HG02571 (cell line): ENCODE measurements around the gene ANO6.

Experiments
- ATAC-seq: cut with Tn5 transposase; IDR thresholded peaks from one replicate; pipeline ENCODE4 v1.9.1; 2021; ENCODE audit warnings: mild to moderate bottlenecking, moderate library complexity; ENCODE audit not compliant: unreplicated experiment

Gene ANO6

DNA sequence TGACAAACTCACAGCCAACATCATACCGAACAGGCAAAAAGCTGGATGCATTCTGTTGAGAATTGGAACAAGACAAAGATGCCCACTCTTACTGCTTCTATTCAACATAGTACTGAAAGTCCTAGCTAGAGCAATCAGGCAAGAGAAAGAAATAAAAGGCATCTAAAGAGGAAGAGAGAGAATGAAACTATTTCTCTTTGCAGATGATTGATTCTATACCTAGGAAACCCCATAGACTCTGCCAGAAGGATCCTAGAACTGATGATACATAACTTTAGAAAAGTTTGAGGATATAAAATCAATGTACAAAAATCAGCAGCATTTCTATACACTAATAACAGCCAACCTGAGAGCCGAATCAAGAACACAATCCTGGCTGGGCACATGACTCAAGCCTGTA lies 6.1 kb upstream of the ANO6 start:
- no peak for ATAC-seq

DNA sequence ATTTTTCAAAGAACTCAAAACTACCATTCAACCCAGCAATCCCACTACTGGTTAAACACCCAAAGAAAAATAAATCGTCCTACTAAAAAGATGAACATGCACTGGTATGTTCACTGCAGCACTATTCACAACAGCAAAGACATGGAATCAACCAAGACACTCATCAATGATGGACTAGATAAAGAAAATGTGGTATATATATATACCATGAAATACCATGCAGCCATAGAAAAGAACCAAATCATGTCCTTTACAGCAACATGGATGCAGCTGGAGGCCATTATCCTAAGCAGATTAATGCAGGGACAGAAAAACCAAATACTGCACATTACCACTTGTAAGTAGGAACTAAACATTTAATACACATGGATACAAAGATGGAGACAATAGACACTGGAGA lies 3.8 kb upstream of the ANO6 start:
- no peak for ATAC-seq

DNA sequence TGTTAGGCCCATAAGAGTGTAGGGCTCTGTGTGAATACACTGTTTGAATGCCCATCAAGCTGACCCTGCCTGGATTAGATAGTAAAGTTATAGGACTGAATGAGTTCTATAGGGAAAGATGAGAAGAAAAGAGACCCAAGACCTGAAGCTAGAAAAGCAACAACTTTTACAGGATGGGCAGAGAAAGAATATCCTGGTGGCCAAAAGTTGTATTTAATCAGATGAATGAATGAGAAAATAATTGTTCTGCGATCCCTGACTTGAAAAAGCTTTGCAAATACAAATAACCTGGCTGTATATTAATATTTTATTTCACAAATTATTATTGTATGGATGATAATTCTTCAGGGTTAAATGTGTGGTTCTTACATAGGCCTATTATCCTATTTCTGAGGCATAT lies 2.8 kb upstream of the ANO6 start:
- no peak for ATAC-seq

DNA sequence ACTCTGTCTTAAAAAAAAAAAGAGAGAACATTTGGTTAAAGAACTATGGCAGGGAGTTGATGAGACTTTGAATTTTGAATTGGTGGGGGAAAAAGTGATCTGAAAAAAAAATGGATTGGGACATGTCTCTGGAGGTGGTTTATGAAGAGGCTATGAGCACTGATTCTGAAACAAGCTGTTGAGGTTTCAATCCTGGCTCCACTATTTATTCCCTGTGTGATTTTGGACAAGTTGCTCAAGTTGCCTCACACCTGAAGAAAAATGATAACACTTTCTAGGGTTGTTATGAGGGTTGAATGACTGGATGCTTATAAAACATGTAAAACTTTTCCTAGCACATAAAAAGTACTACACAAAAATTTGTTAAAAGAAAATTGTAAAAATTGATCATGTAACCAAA lies 1.8 kb upstream of the ANO6 start:
- no peak for ATAC-seq

DNA sequence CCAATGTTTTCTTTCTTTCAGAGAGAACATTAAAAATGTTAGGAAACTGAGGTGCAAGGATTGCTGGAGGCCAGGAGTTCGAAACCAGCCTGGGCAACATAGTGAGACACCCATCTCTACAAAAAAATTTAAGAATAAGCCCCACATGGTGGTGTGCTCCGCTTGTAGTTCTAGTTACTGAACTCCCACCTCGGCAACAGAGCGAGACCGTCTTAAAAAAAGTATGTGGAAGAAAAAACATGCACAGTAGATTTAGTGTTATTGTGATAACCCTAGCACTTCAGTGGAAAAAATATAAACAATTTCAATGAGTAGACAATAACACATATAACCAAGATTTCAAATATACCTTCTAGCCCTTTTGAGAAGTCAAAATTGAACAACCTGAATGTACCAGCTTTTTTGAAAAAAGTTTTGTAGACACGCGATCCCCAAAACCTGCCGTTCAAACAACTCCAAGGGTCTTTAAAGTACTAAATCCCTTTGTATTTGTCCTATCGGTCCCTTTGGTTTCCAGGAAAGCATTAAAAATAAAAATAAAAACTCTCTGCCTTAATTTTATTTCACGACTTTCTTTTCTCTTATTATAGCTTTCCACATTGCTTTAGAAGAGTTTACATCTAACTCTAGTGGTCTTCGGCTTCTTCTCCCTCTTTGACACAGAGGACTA lies 1.0 kb upstream of the ANO6 start:
- no peak for ATAC-seq

DNA sequence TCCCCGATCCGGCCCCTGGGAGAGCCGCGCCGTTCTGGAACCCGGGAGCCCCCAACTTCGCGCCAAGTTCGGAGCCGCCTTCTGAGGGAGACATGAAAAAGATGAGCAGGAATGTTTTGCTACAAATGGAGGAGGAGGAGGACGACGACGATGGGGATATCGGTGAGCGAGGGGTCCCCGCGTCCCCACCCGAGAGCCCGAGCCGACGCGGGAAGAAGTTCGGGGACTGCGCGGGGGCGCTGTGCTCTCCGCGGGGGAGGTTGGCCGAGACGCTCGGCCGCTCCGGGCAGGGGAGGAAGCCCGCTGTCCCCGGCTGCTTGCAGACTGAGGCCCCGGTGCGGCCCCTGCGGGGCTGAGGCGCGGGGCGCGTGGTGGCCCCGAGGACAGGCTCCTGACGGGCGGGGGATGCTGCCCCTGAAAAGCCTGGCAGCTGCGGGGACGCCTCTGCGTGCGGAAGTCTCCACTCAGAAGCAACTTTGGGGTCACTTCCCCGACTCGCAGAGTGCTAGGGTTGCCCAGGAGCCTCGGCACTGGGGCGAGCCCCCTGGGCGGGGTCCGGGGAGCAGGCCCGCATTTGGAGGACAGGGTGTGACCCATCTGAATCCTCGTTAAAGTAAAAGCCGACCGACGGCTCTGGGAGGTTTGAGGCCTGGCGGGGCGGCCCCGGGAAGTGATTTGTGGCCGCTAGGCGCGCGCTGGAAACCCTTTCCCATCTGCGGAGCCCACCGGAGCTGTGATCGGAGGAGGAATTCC lies 511 bp downstream of the ANO6 start:
- ATAC-seq = peak; percentile 43

DNA sequence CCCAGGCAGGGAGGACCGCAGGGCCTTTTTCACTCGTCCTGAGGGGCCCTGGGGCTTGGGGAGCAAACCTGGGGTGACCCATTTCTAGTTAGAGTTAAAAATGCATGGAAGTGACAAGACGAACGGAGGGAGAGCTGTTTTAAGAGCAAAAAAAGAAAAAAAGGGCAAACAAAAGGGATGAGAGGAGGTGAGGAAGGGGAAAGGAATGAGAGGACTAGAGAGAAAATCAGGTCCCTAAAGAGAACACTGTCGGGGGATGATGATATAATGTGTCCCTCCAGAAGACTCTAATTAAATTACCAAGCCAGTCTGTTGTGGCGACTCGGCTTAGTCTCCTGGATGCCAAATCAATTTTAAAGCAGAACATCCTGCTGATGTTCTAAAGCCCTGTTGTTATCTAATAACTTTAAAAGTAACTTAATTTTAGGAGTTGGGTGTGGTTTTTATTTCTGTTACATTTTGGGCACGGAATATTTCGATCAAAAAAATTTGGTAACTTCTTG lies 1.1 kb downstream of the ANO6 start:
- no peak for ATAC-seq

DNA sequence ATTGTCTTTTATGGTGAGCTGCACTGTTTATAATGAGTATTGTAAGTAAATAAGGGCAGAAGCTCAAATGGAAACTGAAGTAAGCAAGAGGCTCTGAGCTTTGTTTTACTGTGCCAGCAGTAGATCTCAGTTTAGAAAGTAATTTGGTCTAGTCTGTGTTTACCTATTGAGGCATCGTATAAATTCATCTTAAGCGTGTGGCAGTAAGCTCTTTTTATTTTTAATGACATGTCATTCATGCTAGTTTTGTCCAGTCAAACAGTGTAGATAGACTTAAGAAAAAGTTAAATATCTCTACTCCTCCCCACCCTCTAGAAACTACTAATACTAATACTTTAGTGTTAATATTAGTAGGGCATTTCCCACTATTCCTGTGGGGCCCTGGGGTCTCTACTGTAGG lies 2.0 kb downstream of the ANO6 start:
- ATAC-seq = no peak

DNA sequence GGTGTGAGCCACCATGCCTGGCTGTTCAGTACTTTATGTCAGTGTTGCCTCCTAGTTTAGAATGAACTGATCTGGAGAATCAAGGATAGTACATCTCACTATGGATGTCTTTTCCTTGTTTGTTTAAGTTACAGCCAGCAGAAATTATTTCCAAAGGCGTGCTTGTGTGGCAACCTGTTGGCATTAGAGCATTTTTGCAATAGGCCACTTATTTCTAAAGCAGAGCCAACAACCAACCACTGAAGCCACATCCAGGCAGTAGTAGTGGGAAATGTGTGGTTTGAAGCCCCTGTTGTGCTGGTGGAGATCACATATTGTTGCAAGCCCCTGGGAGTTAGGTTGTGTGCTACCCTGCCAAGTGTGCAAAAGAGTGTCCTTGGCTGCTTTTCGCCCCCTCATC lies 3.7 kb downstream of the ANO6 start:
- no peak for ATAC-seq

DNA sequence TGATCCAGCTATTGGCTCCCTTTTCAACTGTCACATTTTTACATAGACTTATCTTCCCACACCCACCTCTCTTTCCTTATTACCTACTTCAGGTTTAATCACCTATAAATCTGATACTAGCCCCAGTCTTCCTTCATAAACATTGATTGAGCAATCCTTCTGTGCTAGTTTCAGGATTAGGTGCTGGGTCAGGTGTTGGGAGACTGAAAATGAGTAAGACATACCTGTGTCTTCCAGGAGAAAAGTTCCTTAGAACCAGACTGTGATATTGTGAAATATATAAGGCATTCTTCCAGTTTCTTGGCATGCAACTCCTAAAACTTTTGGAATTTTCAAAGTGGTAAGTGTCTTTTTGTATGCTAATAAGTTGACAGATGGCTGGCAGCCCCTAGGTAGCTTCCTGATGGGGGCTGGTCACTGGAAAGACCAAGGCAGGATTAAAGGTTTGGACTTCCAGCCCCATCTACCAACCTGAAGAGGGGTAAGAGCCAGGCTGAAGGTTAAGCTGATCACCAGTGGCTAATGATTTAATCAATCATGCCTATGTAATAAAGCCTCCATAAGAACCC lies 4.6 kb downstream of the ANO6 start:
- no peak for ATAC-seq

DNA sequence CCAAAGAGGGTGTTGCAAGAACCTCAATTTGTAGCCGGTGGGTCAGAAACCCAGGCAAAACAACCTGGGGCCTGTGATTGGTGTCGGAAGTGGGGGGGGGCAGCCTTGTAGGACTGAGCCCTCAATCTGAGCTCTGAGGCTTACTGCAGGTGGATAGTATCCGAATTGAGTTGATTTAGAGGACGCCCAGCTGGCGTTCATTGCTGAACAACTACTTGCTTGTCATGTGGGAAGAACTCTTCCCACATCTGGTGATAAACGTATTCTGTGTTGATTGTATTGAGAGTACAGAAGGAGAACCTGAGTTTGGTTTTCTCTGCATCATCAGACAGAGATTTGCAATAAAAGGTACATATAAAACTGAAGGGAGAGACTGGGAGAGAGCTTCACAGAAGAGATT lies 5.1 kb downstream of the ANO6 start:
- no peak for ATAC-seq

DNA sequence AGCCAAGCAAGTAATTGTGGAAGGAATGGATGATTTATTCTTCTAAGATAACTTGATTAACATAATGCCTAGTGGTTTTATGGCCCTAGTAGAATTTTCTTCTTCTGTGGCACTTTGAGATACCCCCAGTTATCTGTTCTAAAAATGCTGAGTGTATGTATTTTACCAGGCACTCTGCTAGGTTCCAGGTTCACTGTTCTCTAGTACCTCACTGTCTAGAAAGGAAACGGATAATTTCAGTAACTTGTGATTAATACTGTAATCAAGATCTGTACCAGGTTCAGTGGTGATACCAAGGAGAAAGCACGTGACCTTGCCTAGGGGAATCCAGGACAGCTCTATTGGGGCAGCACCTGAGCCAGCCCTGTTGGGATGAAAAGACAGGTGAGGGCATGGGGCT lies 8.0 kb downstream of the ANO6 start:
- ATAC-seq = no peak

DNA sequence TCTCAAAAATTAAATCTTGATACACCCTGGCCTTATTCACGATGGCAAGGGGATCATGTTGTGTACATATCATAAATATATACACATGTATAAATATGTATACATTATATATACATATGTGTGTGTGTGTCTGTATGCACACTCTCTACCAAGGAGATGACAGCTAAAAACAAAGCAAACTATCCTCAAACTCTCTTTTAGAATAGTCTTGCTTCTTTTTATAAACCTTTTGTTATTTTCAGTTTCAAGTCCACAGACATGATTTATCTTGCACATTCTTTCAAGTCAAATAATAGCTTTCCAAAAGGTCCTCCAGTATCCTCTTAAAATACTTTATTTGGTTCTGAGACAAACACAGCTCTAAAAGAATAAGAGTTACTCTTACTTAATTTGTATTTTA lies 8.4 kb downstream of the ANO6 start:
- no peak for ATAC-seq

DNA sequence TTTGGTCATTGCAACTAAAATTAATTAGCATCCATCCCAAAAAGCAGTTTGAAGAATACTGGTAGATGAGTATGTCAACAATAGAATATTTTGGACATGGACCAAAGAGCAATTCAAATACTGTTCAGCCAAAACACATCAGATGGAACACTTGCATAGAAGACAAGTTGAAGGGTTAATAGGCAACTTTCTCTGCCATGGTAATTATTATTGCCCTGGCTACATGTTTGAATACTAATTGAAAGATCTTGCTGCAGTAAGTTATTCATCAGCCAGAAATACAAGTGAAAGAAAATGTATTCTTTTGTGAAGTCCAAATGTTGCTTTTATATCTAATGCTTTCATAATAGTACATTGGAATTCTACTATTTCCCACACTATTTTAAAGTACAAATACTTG lies 10.1 kb downstream of the ANO6 start:
- ATAC-seq = no peak

DNA sequence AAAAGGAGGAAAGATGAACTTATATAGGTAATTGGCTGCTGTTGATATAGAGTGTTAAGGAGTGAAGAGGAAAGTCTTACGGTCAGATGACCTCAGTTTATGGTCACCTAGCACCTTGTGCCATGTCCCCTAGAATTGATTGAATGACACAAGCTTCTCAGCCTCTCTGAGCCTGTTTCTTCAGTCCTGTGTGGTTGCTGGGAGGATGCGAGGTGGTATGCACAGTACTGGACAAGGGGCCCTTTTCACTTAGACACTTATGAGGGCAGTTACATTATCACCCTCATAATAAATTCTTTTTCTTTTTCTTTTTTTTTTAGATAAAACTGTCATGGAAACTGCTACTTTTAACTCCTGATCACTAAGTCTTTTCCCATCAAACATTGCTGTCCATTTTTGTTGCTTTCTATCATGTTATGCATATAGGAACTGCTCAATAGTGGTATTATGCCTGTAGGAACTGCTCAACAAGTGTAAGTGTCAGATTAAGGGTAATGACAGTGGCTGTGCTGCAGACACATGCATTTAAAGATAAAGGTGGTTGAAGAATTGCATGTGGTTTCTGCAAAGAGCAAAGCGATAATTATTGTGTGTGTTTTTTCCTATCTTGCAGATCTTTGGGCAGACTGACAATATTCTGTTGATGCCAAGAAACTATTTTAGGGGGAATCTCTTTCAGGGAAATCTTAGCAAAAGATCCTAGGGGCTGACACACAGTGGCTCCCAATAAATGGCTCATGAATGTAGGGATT lies 11.6 kb downstream of the ANO6 start:
- no peak for ATAC-seq

DNA sequence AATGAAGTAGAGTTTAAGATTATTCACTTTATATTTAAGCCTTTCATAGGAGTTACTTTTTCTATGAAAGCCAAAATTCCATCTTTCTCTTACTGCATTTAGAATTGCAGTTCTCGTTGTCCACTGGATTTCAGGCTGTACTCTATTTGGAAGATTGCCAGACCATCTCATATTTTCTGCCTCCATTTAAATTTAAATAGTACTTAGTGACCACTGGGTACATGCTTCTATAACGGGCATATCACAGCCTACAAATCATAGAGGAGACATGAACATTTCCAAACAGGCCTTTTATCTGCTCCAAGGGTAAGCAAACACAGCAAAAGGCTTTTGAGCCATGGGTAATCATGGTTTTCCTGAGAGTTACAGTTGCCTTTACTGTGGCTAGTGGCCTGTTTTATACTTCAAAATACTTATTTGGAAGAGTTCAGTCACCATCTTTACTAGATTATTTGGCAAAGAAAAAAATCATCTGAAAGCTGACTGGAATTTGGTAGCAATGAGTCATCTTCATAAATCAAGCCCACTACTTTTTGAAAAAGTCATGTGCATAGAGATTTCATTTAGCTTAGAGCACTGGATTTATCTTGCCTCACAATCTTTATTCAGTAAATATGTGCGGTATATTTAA lies 15.7 kb downstream of the ANO6 start:
- ATAC-seq = no peak

DNA sequence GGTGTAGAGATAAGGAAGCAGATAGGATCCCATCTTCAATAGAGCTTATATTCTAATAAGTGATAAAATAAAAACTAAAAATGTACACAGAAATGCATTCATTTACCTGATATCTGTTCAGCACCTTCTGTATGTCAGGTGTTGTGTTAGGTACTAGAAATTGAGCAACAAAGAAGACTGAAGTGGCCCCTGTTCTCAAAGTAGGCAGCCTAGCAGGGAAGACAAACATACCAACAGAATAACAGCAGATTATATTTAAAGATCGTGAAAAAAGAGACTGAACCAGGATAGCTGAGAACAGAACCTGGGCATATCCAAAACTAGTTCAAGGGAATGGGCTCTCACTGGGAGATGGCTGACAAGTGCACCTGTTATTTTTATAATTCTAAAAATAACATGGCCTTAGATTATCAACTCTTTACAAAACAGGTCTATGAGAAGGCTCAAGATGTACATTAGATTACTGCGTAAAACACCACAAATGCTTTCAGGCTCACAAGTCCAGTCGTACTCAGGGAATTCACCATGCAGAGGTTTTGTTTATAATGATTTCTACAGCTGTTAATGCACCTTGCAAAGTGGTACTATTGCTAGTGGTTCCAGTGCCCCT lies 16.4 kb downstream of the ANO6 start:
- ATAC-seq = no peak

DNA sequence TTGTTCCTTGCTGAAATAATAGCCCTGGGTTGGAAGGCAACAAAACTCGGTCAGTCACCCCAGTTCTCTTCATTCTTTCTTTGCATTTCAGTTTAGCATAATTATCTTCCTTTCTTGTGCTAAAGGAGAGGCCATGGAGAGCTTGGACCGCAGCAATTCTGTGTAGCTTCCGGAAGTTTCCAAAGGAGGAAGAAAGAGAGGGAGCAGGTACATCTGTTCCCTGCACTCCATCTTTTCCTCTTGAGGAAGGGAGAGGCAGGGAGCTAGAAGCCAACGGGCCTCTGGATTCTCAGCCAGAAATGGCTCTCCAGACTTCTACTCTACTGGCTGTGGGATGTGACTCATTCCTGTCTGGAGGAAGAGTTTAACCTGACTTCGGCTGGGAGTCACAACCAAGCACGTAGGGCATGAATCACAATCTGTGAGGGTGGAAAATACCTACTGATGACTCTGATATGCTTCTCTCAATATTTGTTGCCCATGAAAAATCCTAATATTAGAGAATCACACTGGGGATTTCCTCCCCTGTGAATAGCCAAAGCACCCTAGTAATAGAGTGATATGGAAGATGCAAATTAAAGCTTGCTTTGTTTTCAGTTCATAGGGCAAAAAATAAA lies 17.0 kb downstream of the ANO6 start:
- peak; percentile 62 for ATAC-seq

DNA sequence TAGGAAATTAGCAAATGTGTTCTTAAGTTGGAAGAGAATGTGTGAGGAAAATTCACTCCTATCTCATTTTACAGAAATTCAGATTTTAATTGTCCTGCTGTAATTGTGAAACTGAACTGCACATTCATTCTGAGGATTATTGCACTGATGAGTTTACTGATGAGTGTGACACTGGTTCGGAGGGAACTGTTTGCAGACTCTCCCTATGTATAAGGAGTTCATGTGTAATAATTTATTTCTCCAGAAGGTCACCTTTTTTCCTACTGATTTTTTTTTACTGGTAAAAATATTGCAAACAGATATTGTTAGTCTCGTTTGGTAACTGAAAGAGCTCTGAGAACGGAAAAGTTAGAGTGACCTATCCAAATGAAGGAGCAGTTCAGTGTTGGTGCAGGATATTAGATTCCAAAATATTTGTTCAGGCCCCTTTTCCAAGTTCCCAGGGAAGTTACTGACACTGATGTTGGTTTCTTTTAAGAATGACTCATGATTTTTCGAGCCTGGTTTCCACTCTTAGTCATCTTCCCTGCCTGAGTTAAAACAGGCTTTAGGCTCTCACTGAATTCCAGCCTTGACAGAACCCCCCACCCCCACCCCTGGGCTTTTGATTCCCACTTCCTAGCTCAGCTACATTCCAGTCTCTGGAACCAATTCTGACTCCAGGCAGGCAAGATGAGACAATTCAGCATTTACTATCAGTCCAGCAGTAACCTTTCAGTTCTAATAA lies 18.4 kb downstream of the ANO6 start:
- ATAC-seq = no peak
